HTR-8/SVneo (cell line): ENCODE data around the gene IKBKE.

Experiments used
- DNase-seq: peaks from one replicate; pipeline ENCODE4 v3.0.0; 2011; ENCODE audit warnings: low spot score, mixed read lengths; ENCODE audit not compliant: insufficient read length
- FAIRE-seq: peaks from 2 replicates; lab custom pipeline; 2011; peaks lifted over from hg19 to GRCh38; lab: Jason Lieb, UNC

IKBKE gene

DNA sequence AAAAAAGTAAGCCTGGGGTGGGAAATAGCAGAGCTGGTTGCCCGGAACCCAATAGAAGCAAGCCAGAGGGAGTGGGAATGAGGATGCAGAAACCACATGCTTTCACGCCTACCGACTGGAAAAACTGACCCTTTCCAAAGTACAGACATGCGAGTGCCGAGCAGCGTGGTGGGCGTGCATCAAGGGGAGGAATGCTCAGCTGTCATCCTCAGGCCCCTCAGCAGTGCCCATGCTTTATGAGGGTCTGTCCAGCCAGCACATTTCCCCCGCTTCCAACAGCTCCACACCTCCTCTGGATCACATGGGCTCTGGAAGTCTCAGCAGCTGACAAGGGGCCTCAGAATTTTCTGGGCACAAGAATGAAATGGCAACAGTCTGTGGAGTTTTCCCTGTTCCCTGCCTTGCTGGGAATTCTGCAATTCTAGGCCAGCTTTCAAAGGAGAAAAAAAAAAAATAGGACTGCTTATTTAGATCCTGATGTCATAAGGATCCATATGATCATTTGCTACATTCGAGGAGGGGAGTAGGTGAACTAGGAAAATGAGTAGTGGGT, 19.1 kb upstream of the IKBKE start:
- FAIRE-seq (no peak), DNase-seq (no peak)

DNA sequence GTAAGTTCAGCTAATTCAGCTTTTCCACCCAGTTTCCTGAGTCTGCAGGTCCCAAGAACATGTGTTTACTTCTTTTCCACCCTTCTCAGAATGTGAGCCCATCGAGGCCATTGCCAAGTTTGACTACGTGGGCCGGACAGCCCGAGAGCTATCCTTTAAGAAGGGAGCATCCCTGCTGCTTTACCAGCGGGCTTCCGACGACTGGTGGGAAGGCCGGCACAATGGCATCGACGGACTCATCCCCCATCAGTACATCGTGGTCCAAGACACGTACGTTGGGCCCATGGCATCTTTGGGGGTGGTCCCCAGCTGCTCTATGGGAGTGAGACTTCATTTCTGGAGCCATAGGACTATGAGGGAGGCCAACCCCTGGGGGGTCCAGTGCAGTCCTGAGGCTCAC, 17.2 kb upstream of the IKBKE start:
- FAIRE-seq, result no peak
- DNase-seq, result no peak

DNA sequence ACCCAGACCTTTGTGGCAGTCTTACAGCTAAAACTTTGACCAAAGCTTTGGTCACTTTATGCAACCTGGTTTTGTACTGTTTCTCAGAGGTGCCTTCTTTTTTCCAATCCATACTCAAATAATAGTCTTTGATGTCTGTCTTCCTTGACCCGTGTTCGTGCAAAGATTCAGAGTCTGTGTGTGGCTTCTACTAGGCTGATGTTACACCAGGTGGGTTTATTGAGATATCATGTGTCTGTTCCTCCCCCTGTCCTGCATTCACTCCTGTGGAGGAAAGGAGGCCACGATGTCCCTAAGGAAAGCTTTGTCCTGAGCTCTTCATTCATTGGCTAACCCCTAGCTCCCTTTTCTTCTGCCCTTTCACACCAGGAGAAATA, 15.0 kb upstream of the IKBKE start:
- DNase-seq (no peak), FAIRE-seq (no peak)

DNA sequence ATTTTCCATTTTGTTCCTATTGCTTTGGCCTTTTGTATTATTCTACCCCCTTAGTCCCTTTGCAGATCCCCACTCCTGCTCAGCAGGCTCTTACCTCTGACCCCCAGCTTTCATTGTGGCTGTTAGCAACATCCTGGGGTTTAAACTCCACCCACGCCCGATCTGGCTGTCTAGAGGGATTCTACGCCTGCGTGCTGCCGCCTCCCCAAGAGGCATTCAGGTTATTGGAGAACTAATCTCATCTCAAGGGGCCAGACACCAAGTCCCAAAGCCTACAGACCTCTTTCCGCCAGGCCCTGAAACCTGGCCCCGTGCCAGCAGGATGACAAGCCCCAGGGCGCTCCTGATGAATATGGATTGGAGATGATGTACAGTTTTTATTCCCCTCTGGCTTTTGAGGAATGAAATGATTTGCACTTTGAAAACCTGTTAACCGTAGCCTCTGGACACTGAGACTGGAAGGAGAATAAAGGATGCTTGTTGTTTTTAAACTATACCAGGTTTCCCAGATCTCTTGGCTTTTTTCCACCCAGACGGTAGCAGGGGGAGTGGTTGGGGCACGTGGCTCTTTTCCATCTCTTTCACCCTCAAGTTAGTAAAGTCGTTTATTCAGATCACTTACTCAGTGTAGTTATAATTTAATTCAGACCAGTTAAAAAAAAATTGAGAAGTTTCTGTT, 14.5 kb upstream of the IKBKE start:
- DNase-seq, result no peak

DNA sequence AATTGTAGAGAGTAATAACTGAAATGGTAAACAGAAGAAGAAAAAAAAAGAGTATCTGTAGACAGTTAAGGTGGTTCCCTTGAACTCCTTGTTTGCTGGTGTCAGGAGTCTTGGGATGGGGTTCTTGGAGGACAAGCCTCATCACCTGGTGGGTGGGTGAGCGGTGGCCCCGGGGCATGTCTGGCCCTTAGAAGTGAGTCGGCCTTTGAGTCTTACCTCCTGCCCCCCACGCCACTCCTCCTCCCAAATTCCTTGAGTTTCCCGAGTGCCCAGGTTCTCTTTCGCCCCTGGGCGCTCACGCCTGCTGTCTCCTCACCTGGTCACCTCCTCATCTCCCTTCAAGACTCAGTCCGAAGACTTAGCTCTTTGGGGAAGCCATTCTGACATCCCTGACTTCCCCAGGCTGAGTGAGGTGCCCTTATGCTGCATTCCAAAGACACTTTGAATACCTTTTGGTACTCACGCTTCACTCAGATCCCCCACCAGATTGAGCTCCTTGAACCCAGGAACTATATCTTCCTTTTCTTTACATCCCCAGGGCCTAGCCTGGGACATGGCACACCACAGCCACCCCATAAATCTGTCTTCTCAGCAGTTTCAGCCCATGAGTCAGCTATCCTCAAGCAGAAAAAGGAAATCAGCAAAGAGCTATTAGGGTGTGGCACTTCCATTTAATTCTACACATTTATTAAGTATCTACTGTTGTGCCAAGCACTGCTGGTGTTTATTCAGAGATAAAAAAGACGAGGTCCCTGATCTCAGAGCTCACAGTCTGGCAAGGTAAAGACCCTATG, 13.5 kb upstream of the IKBKE start:
- FAIRE-seq (peak; percentile 23), DNase-seq (peak; percentile 61)

More for the DNA sequence above, 14.5 kb upstream of the IKBKE start:
- FAIRE-seq, result no peak

DNA sequence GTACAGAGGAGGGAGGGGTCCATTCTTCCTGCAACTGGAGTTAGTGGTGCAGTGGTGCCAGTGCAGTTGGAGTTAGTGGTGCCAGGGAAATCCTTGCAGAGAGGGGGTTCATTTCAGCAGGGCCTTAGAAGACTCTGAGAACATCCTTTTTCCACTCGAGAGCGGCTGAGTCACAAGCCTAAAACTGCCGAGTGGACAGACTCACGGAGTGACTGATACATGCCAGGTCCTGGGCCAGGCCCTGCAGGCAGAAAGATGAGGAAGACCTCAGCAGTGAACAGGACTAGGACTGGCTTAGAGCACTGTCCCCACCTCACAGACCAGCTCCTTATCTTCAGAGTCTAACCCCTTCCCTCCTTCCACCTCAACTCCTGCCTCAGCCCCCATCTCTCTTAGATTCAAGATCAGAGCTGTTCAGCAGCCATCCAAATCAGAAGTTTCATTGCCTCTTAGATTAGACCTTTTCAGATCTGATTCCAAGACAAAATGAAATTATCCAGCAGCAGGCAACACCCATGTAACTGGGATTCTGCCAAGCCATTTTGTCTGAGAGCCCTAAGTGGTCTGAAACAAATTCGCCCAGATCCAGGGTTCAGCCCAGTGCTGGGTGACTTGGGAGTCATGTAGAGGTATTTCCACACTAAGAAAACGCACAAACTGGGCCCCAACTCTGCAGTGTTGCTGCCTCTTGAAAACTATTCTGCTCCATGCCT, 12.7 kb upstream of the IKBKE start:
- DNase-seq (no peak), FAIRE-seq (no peak)

DNA sequence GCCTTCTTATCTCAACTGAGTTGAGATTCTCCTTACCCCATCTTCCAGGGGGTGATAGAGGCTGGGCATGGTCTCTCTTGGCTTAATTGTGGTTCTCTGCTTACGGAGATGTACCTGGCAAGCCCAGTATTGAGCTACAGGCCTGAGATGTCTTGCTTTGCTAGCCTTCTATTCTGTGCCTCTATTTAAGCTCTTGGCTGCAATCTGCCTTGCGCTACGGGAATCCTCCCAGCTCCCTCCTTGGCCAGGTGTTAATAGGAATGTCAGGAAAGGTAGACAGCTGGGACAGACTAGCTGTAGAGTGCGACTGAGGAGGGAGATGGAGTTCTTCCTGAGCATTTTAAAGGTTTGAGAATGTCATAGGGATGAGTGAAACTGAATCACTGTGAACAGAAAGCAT, 10.6 kb upstream of the IKBKE start:
- FAIRE-seq, result no peak
- DNase-seq, result no peak

DNA sequence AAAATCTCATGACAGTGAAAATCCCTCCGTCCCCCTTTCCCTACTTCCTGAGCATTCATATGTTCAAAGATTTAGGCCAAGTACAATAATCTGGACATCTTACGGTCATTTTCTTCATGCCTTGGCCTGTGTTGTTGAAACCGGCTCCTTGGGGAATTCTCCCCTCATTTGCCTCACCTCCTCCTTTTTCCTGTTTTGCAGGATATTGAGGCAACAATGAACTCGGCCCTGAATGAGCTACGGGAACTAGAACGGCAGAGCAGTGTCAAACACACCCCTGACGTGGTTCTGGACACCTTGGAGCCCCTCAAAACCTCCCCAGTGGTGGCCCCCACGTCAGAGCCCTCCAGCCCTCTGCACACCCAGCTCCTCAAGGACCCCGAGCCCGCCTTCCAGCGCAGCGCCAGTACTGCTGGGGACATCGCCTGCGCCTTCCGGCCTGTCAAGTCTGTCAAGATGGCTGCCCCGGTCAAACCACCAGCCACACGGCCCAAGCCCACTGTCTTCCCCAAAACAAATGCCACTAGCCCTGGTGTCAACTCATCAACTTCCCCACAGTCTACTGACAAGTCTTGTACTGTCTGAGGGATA, 9.3 kb upstream of the IKBKE start:
- FAIRE-seq (no peak), DNase-seq (no peak)

DNA sequence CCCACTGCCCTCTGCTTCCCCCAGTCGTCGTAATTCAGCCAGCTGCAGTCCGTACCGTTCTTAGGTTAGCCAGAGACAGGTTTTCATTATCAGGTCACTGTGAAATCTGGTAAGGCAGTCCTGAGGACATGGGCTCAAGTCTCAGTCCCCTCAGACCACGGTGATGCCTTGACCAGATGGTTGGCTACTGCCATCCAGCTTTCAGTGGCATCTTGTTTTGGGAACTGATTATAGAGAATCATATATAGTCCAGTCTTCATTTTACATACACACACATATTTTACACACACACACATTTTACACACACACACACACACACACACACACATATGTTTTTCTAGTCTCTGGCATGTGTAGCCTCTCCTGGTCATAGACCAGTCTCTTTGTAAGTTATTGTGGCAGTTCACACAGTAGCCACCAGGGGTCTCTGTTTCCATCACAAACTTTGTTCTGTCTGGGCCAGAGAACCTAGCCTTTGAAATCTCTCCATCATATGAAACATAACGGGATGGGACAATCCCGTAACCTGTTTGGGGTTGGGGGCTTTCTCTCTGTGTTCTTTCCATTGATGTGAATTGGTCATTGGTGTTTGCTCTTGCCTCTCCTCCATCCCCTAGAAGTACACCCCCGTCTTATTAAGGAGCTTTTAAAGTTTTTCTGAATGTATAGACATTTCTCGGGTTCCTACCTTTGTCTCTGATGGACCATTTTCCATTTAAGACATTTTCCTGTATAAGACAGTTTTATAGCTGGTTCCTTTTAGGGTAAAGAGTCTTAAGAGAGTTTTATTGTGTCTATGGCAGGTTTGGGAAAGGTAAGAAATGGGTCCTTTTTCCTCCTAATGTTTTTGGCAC, 8.4 kb upstream of the IKBKE start:
- FAIRE-seq, result no peak
- DNase-seq, result peak; percentile 66

DNA sequence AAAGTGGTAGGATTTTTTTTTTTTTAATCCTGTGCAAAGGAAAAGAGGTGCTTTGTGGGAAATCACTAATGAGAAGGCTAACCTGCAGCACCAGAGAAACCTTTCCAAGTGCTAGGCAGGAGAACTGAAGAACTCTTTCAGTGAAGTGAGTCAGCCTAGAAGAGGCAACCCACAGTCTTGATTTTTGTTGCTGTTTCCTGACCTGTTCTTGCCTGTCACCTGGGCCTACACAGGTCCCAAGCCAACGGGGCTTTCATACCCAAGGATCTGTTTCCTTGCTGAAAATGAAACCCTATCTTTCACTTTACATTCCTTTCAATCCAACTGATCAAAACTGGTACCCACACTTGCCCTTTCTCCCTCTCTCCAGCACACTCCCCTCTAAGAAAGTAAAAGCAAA, 7.1 kb upstream of the IKBKE start:
- DNase-seq (no peak), FAIRE-seq (no peak)

DNA sequence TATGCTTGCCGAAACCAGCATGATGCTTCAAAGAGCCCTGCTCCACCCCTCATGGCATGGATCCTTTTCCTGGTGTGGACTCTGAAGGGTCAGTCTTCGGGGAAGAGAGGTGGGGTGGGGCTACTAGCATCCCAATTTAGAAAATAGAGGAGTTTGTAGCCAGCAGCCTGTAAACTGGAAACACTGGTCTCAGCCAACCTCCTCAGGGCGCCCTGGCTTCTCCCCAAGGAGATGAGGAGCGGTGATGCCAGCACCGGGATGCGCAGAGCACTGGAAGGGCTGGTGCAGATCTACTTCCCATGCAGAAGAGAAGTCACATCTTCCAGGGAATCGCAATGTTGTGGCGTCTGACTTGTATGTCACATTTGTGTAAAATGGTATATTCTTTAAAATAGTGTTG, 6.4 kb upstream of the IKBKE start:
- FAIRE-seq (no peak), DNase-seq (no peak)

DNA sequence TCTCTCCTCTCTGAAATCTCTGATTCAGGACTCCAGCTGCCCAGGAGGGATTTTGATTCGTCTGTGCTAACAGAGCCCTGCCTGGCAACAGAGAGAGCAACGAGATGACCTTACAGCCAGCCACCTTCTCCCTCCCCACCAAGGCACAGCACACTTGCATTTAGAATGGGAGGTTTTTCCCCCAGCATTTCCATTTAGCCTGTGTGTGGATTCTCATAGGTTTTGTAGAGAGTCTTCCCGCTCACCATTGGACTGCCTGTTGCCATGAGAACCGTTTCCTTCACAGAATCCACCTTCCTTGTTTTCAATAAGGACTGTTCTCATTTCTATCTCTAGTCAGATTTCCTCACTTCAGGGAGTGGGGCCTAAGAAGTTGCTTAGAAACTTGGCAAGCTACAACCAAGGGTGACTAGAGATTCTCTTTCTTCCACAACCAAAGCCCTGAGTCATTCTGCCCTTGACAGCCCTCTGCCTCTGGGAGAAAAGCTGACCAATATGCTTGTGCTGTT, 5.8 kb upstream of the IKBKE start:
- DNase-seq (no peak), FAIRE-seq (no peak)

DNA sequence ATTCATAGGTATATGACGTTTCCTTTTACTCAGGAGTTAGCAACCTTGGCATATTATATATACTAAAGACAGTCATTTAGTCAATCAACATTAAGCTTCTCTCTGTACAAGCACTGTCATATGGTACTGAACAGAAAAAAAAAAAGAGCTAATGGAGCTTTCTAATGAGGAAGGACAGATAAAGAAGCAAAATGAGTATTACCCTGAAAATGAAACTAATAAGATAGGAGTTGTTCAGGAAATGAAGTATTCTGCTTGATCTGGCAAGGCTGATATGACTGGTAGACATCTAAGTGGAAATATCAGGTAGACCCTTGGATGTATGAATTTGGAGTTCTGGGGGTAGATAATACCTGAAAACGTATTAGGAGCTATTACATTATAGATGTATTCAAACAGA, 4.3 kb upstream of the IKBKE start:
- FAIRE-seq, result no peak

DNA sequence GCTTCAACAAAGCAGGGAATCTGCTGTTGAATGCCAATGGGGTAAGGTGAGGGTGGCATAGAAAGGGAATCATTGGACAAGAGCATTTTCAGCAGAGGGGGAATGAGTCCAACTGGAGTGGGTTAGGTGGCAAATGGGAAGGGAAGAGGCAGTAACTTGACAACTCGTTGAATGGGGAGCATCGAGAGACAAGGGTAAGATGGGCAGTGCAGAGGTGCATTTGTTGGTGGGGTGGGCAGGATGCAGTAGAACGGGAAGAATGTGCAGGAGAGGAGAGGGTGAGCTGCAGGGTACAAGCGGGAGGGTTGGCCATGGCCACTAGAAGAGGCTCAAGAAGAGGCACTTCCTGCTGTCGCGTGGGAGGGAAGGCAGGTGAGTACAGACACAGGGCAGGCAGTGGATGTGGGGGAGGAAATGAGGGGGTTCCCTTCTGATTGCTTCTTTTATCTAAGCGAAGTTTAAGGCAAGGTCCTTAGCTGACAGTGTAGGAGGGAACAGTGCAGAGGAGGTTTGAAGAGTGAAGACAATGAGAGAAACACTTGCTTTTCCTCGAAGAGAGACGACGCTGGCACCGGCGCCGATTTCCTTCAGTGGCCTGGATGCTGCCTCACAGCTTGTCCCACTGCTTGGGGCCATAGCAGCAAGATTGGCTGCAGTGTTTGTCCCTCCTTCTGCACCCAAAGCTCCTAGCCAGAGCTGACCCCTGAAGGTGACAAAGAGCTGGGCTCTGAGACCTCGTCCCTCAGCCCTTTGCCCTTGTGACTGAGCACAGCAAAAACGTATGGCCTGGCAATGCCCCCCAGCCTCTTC, 3.2 kb upstream of the IKBKE start:
- FAIRE-seq (no peak), DNase-seq (no peak)

More for the DNA sequence above, 4.3 kb upstream of the IKBKE start:
- no peak for DNase-seq

DNA sequence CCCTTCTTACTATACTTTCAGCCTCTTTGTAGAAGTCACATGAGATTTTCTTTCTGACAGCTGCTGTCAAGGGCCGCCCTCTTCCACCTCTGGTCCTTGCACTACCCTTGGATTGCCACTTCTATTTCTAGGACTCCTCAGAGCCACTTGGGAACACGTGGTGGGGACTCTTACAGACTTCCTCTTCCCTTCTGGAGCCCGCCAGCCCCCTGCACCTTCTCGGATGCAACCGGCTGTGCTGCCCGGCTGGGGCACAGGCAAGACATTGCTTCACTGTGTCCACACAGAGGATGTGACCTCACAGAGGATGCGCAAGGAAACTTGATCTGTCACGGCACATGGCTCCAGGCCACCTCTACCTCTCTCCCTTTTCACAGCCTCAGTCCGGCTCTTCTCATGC, 2.4 kb upstream of the IKBKE start:
- no peak for DNase-seq
- FAIRE-seq, result no peak

DNA sequence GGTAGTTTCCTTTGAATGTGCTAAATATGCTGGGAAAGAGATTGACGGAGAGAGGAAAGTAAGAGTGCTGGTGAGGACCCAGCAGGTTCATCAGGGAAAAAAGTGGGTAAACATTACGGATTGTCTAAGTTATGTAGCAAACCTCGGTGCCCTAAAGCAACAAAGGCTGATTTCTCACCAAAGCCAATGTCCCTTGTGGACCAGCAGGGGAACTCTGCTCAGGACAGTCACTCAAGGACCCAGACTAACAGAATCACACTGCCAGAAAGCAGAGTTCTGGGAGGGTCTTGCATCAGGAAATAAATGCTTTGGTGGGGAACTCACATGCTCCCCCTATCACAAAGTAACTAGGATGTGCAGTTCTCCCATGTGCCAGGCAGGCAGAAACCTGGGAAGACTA, 1.7 kb upstream of the IKBKE start:
- DNase-seq (no peak), FAIRE-seq (no peak)

DNA sequence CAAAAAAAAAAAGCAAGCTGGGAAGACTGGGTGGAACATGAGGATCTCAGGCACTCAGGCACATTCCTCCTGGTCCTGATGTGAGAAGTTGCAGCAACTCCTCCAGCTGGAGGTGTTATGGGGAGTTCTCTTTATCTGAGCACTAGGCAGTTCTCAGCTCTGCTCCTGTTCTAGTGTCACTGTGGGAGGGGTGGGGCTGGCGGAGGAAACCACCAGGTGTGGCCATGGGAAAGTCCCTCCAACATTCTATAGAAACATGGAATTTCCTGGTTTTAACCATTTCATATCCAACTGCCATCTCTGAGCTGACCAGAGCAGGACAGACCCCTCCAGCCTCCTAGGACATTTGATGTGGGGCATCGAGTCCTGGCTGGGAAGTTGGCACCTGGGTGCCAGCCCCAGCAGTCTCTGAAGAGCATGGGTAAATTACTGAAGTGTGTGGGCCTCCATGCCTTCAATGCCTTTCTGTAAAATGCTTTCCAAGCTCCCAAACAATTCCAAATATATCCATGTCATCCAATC, 804 bp upstream of the IKBKE start:
- DNase-seq, result no peak
- FAIRE-seq, result no peak

DNA sequence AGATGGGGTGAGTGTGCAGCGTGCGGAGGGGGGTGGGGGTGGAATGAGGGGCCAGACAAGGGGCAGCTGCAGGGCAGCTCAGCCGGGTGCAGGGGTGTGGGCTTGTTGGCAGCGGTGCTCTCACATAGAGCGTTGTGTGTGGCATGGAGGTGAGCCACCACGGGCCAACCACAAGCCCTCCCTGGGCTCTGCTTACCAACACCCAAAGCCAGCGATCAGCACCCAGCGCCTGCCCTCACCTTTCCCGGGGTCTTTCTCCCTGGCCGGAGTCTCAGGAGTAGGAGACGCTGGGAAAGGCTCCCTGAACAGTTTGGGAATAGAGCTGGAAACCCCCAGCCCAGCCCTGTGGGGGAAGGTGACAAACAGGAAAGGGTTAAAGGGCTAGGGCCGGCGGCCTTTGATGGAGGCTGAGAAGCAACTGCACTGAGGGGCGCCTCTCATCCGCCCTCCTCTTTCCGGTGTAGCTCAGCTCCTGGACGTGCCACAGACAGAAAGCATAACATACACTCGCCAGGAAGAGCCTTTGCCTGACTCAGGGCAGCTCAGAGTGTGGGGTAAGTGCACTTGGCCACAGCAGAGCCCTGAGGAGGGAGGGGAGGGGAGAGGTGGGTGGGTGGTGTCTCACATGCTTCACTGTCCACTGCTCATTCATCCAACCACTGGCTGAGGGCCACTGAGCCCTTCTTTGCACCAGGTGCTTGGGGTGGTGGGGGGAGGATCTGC, 577 bp downstream of the IKBKE start:
- DNase-seq (peak; percentile 65), FAIRE-seq (no peak)
